Adrenal gland (tissue), 5 donors: ENCODE results near the gene KDM2A.

Experiments used
- CTCF ChIP-seq, 6 experiments: fragments of 450-650 bp in 4 of 6; fragments of 200-600 bp in 2 of 6; sonication (generic) in 1 of 6; IDR thresholded peaks; 1 replicate in 5 of 6; 2 replicates in 1 of 6; pipeline versions ENCODE4 v1.5.1 to v1.8.0; 2016 to 2021; ENCODE audit warnings: antibody characterized with exemption in 6 of 6, mild to moderate bottlenecking in 2 of 6, moderate library complexity in 1 of 6
- POLR2A ChIP-seq, 2 donors: fragments of 450-650 bp; IDR thresholded peaks; one replicate each; pipeline ENCODE4 v1.6.1; 2017; ENCODE audit warnings: antibody characterized with exemption in 2 of 2, mild to moderate bottlenecking in 2 of 2, moderate library complexity in 1 of 2
- donor health status: DM: no; HTN: no; CAD: no.

- TF ChIP-seq CTCF (IDR thresholded peaks at IDR 0.05) (no peak), POLR2A (IDR thresholded peaks at IDR 0.05) (no peak)
Observed at GRCh38 chr11:67153971-67154370, 34.9 kb downstream of the KDM2A start.
